ENCODE measurements around the gene KRTAP24-1. TPM values are rescaled to one million over a fixed set of nuclear protein-coding genes. Genes with fewer than 3 reads are reported as not detected.

The KRTAP24-1 gene
- polyA plus RNA-seq, 1 of the 3 experiments (the other 2 are of a cell fraction): not detected

DNA sequence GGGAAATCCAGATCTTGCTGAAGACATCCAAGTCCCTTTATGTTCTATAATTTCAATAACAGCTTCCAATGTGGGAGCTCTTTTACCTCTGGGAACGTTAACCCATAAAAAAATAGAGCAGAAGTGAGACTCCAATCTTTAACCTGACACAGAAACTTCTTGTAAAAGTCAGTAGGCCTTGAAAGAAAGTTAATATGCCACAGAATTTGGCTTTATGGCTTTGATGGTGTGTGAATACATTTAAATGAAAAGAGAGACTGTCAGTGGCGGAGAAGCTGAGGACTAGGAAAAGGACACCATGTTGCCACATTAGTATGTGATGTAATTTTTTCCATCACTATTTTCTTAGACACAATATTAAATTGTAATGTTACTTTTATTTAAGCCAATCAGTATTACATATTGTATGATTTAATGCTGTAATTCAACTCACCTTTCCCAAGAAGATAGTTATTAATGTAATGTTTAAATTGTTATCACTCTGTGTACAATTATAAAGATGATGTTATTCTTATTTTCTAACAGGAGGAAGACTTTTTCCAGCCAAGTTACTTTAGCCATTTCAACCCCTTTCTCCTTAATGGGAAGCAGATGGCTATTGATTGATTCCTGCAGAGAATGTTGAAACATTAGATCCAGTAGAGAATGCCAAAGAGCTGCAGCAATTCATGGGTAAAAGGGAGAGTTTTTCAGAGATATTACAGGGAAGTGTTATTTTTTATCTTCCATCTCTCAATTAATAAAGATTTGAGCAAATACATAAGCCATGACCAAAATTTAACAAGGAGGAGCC, 49.3 kb downstream of the KRTAP24-1 start:
- ChIA-PET CTCF (no interaction called here), POLR2A (no interaction called here)
- H3K79me2 ChIP-seq (ENCODE audit: insufficient read depth): no peaks in the 10 kb centered on the region
- no peaks in the 10 kb centered on the region for H3F3A ChIP-seq (replicated peaks; ENCODE audit: insufficient read depth)
- H3K9ac ChIP-seq: no peak overlapping the region
- no peaks in the 10 kb centered on the region for H4K20me1 ChIP-seq (ENCODE audit: insufficient read depth)
- H3K4me2 ChIP-seq: no peak overlapping the region
- no peak overlapping the region for H3K27ac ChIP-seq (ENCODE audit: low read depth in 2 of 2, low read length in 1 of 2)
- DNase-seq: no peak
- H3K9me3 ChIP-seq: no peaks in the 10 kb centered on the region; the same call in 1 of the 2 replicates
- 0 out of 2 replicates have a peak, but pooled peaks cover 5% of the 10 kb centered on the region for H3K27me3 ChIP-seq (ENCODE audit: insufficient read depth)
- H3K4me1 ChIP-seq (ENCODE audit: control insufficient read depth in 1 of 2, insufficient read depth in 2 of 2, low read depth in 1 of 2, low read length in 1 of 2): no peaks in the 10 kb centered on the region
- H2AFZ ChIP-seq (ENCODE audit: low read depth): no peak overlapping the region
- no peaks in the 10 kb centered on the region for H3K36me3 ChIP-seq (replicated peaks in 1 of 2; ENCODE audit: control insufficient read depth in 1 of 2, insufficient read depth in 2 of 2, low read length in 1 of 2)
- 3% methylated on average over 2 of the region's 2 CpGs for WGBS (ENCODE audit: low lambda C conversion rate)
- H3K4me3 ChIP-seq (ENCODE audit: low read depth in 2 of 2, low read length in 1 of 2): no peak overlapping the region
- no peaks in the 10 kb centered on the region for H3K9me2 ChIP-seq
- TF ChIP-seq TCF12 (IDR thresholded peaks at IDR 0.05) (no peak), ELF1 (IDR thresholded peaks at IDR 0.05) (no peak), PBX3 (IDR thresholded peaks at IDR 0.05) (no peak), USF1 (IDR thresholded peaks at IDR 0.05; ENCODE audit: borderline replicate concordance, low read depth) (no peak), NFIC (IDR thresholded peaks at IDR 0.05; ENCODE audit: borderline replicate concordance) (no peak), GATA2 (CRISPR knock-in tag; IDR thresholded peaks at IDR 0.05) (no peak), CHD2 (IDR thresholded peaks at IDR 0.05; ENCODE audit: low read length, partially characterized antibody) (no peak)

GRCh38 chr21:30232011-30232410, 50.7 kb downstream of the KRTAP24-1 start:
- CTCF ChIA-PET: no interaction called here
- no peak overlapping the region for H3K4me3 ChIP-seq (ENCODE audit: low read depth in 2 of 2, low read length in 1 of 2)
- no peak overlapping the region for H3K27ac ChIP-seq (ENCODE audit: low read depth in 2 of 2, low read length in 1 of 2)
- WGBS (ENCODE audit: low lambda C conversion rate): 80% methylated on average over 1 of the region's 1 CpG
- H3K36me3 ChIP-seq (replicated peaks in 1 of 2; ENCODE audit: control insufficient read depth in 1 of 2, insufficient read depth in 2 of 2, low read length in 1 of 2): no peaks in the 10 kb centered on the region
- no peaks in the 10 kb centered on the region for H3K79me2 ChIP-seq (ENCODE audit: insufficient read depth)
- H3K4me1 ChIP-seq (ENCODE audit: control insufficient read depth in 1 of 2, insufficient read depth in 2 of 2, low read depth in 1 of 2, low read length in 1 of 2): no peaks in the 10 kb centered on the region
- H4K20me1 ChIP-seq (ENCODE audit: insufficient read depth): no peaks in the 10 kb centered on the region
- no peak for DNase-seq
- no peaks in the 10 kb centered on the region for H3K9me2 ChIP-seq
- no peak overlapping the region for H2AFZ ChIP-seq (ENCODE audit: low read depth)
- no peak overlapping the region for H3K4me2 ChIP-seq
- H3K9ac ChIP-seq: no peak overlapping the region
- H3K27me3 ChIP-seq (ENCODE audit: insufficient read depth): 0 out of 2 replicates have a peak, but pooled peaks cover 5% of the 10 kb centered on the region
- H3F3A ChIP-seq (replicated peaks; ENCODE audit: insufficient read depth): no peaks in the 10 kb centered on the region
- POLR2A ChIA-PET: no interaction called here
- TF ChIP-seq GATA2 (CRISPR knock-in tag; IDR thresholded peaks at IDR 0.05) (no peak), FOXM1 (IDR thresholded peaks at IDR 0.05; ENCODE audit: low read depth) (no peak), EZH2phosphoT487 (IDR thresholded peaks at IDR 0.05; ENCODE audit: borderline replicate concordance, low read depth) (no peak), EP300 (IDR thresholded peaks at IDR 0.05; ENCODE audit: borderline replicate concordance in 1 of 2, low read depth in 1 of 2, low read length in 1 of 2) (no peak), MEF2A (IDR thresholded peaks at IDR 0.05; ENCODE audit: borderline replicate concordance, low read depth) (no peak), TAF1 (IDR thresholded peaks at IDR 0.05; ENCODE audit: borderline replicate concordance, low read depth, low read length) (no peak), GABPA (IDR thresholded peaks at IDR 0.05; ENCODE audit: low read depth) (no peak), NFIC (IDR thresholded peaks at IDR 0.05; ENCODE audit: borderline replicate concordance) (no peak), SMC3 (IDR thresholded peaks at IDR 0.05; ENCODE audit: low read depth, low read length) (no peak), RFX5 (IDR thresholded peaks at IDR 0.05; ENCODE audit: low read length) (no peak), NRF1 (IDR thresholded peaks at IDR 0.05; ENCODE audit: low read depth, low read length) (no peak), FOXJ3 (CRISPR knock-in tag; IDR thresholded peaks at IDR 0.05) (no peak), RXRA (IDR thresholded peaks at IDR 0.05; ENCODE audit: borderline replicate concordance, low read depth) (no peak), TCF12 (IDR thresholded peaks at IDR 0.05) (no peak), RAD21 (IDR thresholded peaks at IDR 0.05; ENCODE audit: low read length) (no peak), CHD2 (IDR thresholded peaks at IDR 0.05; ENCODE audit: low read length, partially characterized antibody) (no peak), ELF1 (IDR thresholded peaks at IDR 0.05) (no peak)
- TF ChIP-seq, protein P1, sequence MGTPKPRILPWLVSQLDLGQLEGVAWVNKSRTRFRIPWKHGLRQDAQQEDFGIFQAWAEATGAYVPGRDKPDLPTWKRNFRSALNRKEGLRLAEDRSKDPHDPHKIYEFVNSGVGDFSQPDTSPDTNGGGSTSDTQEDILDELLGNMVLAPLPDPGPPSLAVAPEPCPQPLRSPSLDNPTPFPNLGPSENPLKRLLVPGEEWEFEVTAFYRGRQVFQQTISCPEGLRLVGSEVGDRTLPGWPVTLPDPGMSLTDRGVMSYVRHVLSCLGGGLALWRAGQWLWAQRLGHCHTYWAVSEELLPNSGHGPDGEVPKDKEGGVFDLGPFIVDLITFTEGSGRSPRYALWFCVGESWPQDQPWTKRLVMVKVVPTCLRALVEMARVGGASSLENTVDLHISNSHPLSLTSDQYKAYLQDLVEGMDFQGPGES (IDR thresholded peaks at IDR 0.05; ENCODE audit: low read depth, low read length): no peak
- TF ChIP-seq, protein P2, sequence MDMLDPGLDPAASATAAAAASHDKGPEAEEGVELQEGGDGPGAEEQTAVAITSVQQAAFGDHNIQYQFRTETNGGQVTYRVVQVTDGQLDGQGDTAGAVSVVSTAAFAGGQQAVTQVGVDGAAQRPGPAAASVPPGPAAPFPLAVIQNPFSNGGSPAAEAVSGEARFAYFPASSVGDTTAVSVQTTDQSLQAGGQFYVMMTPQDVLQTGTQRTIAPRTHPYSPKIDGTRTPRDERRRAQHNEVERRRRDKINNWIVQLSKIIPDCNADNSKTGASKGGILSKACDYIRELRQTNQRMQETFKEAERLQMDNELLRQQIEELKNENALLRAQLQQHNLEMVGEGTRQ (IDR thresholded peaks at IDR 0.05; ENCODE audit: borderline replicate concordance, low read depth, low read length): no peak
- TF ChIP-seq, protein P3, sequence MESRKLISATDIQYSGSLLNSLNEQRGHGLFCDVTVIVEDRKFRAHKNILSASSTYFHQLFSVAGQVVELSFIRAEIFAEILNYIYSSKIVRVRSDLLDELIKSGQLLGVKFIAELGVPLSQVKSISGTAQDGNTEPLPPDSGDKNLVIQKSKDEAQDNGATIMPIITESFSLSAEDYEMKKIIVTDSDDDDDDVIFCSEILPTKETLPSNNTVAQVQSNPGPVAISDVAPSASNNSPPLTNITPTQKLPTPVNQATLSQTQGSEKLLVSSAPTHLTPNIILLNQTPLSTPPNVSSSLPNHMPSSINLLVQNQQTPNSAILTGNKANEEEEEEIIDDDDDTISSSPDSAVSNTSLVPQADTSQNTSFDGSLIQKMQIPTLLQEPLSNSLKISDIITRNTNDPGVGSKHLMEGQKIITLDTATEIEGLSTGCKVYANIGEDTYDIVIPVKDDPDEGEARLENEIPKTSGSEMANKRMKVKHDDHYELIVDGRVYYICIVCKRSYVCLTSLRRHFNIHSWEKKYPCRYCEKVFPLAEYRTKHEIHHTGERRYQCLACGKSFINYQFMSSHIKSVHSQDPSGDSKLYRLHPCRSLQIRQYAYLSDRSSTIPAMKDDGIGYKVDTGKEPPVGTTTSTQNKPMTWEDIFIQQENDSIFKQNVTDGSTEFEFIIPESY (IDR thresholded peaks at IDR 0.05; ENCODE audit: borderline replicate concordance, low read depth): no peak
- no peaks in the 10 kb centered on the region; the same call in 1 of the 2 replicates for H3K9me3 ChIP-seq
